LNCaP clone FGC (cell line): ENCODE results near the gene HS3ST4.
"Not testable (repeated sequence)": the region's sequence is repeated elsewhere in the genome, so short reads cannot be mapped to it uniquely, and the experiment has no call there.

ENCODE experiments used
- DNase-seq: peaks from one replicate; pipeline ENCODE4 v3.0.0-alpha.2; 2011; ENCODE audit warnings: low read depth
- H3K4me3 ChIP-seq: 2 replicates; pipeline ENCODE4 v1.5.1; 2011; ENCODE audit warnings: mild to moderate bottlenecking, low read depth, low read length, control low read depth
- CTCF ChIP-seq: IDR thresholded peaks from 2 replicates; pipeline ENCODE4 v1.5.1; 2012; ENCODE audit warnings: mild to moderate bottlenecking; ENCODE audit not compliant: control insufficient read depth, insufficient read depth; ENCODE audit errors: extremely low read depth

Gene HS3ST4

DNA sequence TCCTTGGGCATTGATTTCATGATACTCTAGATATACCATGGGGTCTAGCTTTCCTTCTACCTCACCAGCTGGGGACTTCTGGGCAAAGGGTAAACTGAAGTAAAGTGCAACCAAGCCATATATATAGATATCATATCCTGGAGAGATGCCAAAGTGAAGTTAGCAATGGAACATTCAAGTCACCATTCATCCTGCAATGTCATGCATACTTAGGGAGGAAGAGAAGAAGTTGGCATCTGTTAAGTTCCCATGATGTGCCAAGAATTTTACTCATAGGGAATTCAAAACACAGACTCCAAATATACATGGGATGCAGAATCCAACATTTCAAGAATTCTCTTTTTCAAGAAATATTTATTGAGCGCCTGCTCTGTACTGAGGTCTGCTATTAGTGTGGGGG, 399.8 kb downstream of the HS3ST4 start:
- DNase-seq: no peak
- no peak overlapping the region for H3K4me3 ChIP-seq
- no peak for TF ChIP-seq CTCF

DNA sequence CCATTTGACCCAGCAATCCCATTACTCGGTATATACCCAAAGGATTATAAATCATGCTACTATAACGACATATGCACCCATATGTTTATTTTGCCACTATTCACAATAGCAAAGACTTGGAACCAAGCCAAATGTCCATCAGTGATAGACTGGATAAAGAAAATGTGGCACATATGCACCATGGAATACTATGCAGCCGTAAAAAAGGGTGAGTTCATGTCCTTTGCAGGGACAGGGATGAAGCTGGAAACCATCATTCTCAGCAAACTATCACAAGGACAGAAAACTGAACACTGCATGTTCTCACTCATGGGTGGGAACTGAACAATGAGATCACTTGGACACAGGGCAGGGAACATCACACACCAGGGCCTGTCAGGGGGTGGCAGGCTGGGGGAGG, 406.4 kb downstream of the HS3ST4 start:
- not testable (repeated sequence) for H3K4me3 ChIP-seq, DNase-seq

- H3K4me3 ChIP-seq: no peak overlapping the region
- DNase-seq: no peak
- no peak for TF ChIP-seq CTCF
Measured at GRCh38 chr16:26102369-26102768, 410.6 kb downstream of the HS3ST4 start.

DNA sequence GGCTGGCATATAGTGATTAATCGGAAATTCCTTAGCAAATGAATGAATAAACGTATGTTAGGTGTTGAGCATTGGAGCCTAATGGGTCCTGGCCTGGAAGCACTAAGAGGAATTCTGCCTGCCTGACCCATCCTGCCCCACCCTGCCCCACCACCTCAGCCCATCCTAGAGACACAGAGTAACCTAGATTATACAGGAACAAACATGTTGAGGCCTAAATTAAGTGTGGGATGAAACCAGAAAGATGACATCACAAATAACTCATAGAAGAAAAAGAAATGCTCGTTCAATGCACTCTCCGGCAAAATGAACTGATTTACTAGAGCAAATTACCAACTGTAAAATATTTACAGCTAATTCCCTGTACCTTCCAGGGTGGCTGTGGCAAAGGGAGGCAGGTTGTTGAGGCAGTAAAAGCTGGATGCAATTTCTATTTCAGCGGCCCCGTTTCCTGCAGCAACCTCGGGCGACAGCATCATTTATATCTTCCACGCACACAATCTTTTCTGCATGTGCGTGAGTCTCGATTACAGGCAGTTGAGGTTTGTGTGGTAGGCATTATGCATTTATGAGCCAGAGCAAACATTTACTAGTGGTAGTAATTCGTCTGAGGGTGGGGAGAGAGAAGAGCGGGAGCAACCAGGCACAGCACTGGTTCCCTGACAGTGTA, 417.2 kb downstream of the HS3ST4 start:
- no peak overlapping the region for H3K4me3 ChIP-seq
- no peak for DNase-seq
- TF ChIP-seq CTCF: no peak

DNA sequence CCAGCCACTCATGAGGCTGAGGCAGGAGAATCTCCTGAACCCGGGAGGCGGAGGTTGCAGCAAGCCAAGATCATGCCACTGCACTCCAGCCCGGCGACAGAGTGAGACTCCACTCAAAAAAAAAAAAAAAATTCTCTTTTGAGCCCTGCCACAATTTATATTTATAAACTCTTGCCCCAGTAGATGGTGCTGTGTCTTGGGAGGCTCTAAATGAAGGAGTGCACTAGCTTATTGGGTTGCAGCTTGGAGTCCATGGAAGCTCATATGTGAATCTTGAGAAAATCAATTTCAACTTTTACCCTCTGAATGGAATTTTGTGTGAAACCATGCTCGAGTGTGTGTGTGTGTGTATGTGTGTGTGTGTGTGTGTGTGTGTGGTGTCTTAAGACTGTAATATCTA, 420.1 kb downstream of the HS3ST4 start:
- no peak for DNase-seq
- no peak for TF ChIP-seq CTCF
- H3K4me3 ChIP-seq: no peak overlapping the region

DNA sequence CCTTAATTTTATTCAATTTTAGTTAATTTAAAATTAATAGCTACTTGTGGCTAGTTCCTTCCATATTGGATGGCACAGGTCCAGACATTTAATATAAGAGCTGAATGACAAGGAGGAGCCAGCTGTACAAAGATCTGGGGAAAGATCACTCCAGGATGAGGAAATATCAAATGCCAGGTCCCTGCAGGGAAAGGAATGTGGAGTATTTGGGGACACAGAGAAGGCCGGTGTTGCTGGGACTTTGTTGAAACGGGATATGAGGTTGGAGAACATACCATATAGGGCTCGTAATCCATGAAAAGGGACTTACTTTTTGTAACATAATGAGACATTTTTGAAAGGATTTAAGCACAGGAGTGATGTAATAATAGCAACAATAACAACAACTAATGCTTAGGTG, 426.8 kb downstream of the HS3ST4 start:
- H3K4me3 ChIP-seq: no peak overlapping the region
- DNase-seq: no peak
- no peak for TF ChIP-seq CTCF

DNA sequence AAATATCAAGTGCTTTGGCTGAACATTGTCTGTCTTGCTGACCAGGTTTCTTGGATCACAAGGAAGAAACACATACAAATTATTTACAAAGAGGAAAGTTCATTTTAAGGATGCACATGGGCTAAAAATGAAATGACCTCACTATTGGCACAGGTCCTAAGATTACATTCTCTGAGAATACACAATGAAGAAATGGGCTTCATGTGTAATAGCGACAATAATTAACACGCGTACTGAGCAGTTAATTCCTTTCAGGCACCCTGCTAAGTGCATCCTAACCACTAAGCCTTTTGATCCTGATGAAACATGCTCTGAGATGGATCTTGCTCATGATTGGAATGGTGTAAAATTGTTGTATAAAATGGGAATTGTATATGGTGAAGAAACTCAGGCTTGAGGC, 429.0 kb downstream of the HS3ST4 start:
- TF ChIP-seq CTCF: no peak
- no peak for DNase-seq
- H3K4me3 ChIP-seq: no peak overlapping the region

- TF ChIP-seq CTCF: no peak
- DNase-seq: no peak
- H3K4me3 ChIP-seq: no peak overlapping the region
Measured at GRCh38 chr16:26128296-26128695, 436.5 kb downstream of the HS3ST4 start.
